Astrocyte (in vitro differentiated cells and primary cell): ENCODE results near the gene SLC6A2. TPM values are rescaled to one million over a fixed set of nuclear protein-coding genes. Genes with fewer than 3 reads are reported as not detected.
A peak's percentile ranks its signal among the peaks of the same experiment; 100 is the strongest.

ENCODE experiments used
- DNase-seq: peaks from one replicate; pipeline ENCODE4 v3.0.0-alpha.2; 2010; ENCODE audit warnings: low read depth
- FAIRE-seq: peaks from 2 replicates; lab custom pipeline; 2011; peaks lifted over from hg19 to GRCh38; lab: Jason Lieb, UNC
- H2AFZ ChIP-seq: 2 replicates; pipeline ENCODE4 v1.6.0; 2012; ENCODE audit warnings: low read depth, low read length, inconsistent platforms
- H3K27ac ChIP-seq: 2 replicates; pipeline ENCODE4 v1.5.1; 2011; ENCODE audit warnings: low read depth, low read length, inconsistent platforms
- H3K27me3 ChIP-seq: 2 replicates; pipeline ENCODE4 v1.6.0; 2011; ENCODE audit warnings: low read length, inconsistent platforms; ENCODE audit not compliant: insufficient read depth
- H3K36me3 ChIP-seq: 2 replicates; pipeline ENCODE4 v1.5.1; 2011; ENCODE audit warnings: low read length, inconsistent platforms; ENCODE audit not compliant: insufficient read depth
- H3K4me1 ChIP-seq: 2 replicates; pipeline ENCODE4 v1.5.1; 2011; ENCODE audit warnings: low read length, inconsistent platforms; ENCODE audit not compliant: insufficient read depth
- H3K4me2 ChIP-seq: 2 replicates; pipeline ENCODE4 v1.6.0; 2012; ENCODE audit warnings: low read length, inconsistent platforms
- H3K4me3 ChIP-seq: 2 replicates; pipeline ENCODE4 v1.5.1; 2011; ENCODE audit warnings: low read depth, mild to moderate bottlenecking, low read length, inconsistent platforms; ENCODE audit not compliant: insufficient read depth
- H3K79me2 ChIP-seq: 2 replicates; pipeline ENCODE4 v1.6.0; 2012; ENCODE audit warnings: mild to moderate bottlenecking, low read length, inconsistent platforms; ENCODE audit not compliant: insufficient read depth
- H3K9ac ChIP-seq: 2 replicates; pipeline ENCODE4 v1.6.0; 2012; ENCODE audit warnings: mild to moderate bottlenecking, low read length, inconsistent platforms
- H3K9me3 ChIP-seq: 2 replicates; pipeline ENCODE4 v1.5.1; 2012; ENCODE audit warnings: low read depth, mild to moderate bottlenecking, low read length, inconsistent platforms; ENCODE audit not compliant: insufficient read depth
- H4K20me1 ChIP-seq: 2 replicates; pipeline ENCODE4 v1.6.0; 2012; ENCODE audit warnings: low read length, inconsistent platforms; ENCODE audit not compliant: insufficient read depth
- H3K27ac Mint-ChIP-seq: one replicate; pipeline ENCODE4 v1.8.0; 2021; ENCODE audit warnings: mild to moderate bottlenecking, mixed read lengths; ENCODE audit not compliant: unreplicated experiment
- H3K27me3 Mint-ChIP-seq: one replicate; pipeline ENCODE4 v1.8.0; 2021; ENCODE audit warnings: low read depth, mixed read lengths; ENCODE audit not compliant: unreplicated experiment
- H3K36me3 Mint-ChIP-seq: one replicate; pipeline ENCODE4 v1.8.0; 2021; ENCODE audit warnings: low read depth, mixed read lengths; ENCODE audit not compliant: unreplicated experiment
- H3K4me1 Mint-ChIP-seq: one replicate; pipeline ENCODE4 v1.8.0; 2021; ENCODE audit warnings: low read depth, mixed read lengths; ENCODE audit not compliant: unreplicated experiment
- H3K4me3 Mint-ChIP-seq: one replicate; pipeline ENCODE4 v1.8.0; 2021; ENCODE audit warnings: mild to moderate bottlenecking, moderate library complexity, mixed read lengths; ENCODE audit not compliant: unreplicated experiment
- H3K9me3 Mint-ChIP-seq: one replicate; pipeline ENCODE4 v1.8.0; 2021; ENCODE audit warnings: mild to moderate bottlenecking, mixed read lengths; ENCODE audit not compliant: unreplicated experiment
- EZH2 ChIP-seq: IDR thresholded peaks from 2 replicates; pipeline ENCODE4 v1.6.1; 2012; ENCODE audit warnings: mild to moderate bottlenecking, low read length, inconsistent platforms; ENCODE audit not compliant: insufficient read depth
- total RNA-seq: library from RNA; stranded (reverse); gene quantifications from 2 replicates; pipeline ENCODE4 v1.2.1, GENCODE V29; 2021
- TF ChIP-seq, protein P1 (sequence below): IDR thresholded peaks from 2 replicates; pipeline ENCODE4 v1.5.1; 2011; ENCODE audit warnings: low read depth, mild to moderate bottlenecking, inconsistent platforms, low read length, moderate library complexity; ENCODE audit not compliant: insufficient read depth

The SLC6A2 gene
- total RNA-seq, 1 donor from 2014 or later, result not detected

DNA sequence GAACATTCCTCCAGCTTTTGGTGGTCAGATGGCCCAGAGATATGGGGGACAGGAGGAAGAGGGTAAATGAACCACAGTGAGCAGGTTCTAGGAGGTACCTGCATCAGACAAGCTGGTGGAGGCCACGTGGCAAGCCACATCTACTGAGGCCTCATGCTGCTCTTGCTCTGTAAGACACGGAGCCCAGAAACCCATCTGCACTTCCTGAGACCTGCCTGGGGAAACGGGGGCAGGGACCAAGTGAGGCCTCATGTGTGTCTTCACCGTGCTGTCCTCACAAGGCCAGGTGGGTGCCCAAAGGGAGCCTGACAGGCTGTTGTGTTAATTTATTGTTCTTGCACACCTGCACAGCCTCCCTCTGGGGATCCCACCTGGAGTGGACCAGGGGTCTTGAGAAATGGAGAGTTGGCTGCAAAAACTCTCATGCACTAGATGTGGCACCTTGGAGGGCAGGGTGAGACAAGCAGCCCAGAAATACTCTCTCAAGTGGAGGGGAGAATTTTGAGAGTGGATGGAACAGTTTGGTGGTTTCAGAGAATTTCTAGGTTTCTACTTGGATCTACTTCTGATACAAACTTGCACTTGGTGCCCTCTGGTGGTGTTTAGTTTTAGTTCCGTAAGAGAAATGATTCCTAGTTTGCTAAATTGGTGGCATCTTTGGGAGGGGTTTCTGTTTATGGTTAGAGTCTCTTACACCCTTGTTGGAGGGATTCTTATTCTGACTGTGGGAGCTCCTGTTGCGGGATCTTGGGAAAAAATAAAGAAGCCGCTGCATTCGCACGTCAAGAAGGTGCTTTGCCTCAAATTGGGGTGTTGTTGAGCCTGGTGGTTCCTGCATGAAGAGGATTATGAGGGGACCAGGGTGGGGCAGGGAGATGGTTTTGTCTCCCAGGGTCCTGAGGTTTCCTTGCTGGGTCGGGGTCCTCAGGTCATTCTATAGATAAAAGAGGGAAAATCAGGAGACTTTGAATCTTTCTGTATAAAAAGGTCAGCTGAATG is 47.5 kb downstream of the SLC6A2 start:
- peaks cover 5% of the 10 kb centered on the region for H3K4me1 Mint-ChIP-seq
- Histone ChIP-seq H4K20me1 (no peaks in the 10 kb centered on the region), H3K27ac (no peak overlapping the region), H3K4me3 (no peak overlapping the region), H3K36me3 (no peaks in the 10 kb centered on the region), H3K4me1 (no peaks in the 10 kb centered on the region), H3K79me2 (no peaks in the 10 kb centered on the region), H3K27me3 (peaks cover 3% of the 10 kb centered on the region), H3K4me2 (no peak overlapping the region), H3K9ac (no peak overlapping the region), H3K9me3 (no peaks in the 10 kb centered on the region), H2AFZ (no peak overlapping the region)
- no peak overlapping the region for H3K4me3 Mint-ChIP-seq
- H3K27ac Mint-ChIP-seq, result no peak overlapping the region
- no peaks in the 10 kb centered on the region for H3K36me3 Mint-ChIP-seq
- FAIRE-seq (peak; percentile 85), DNase-seq (peak; percentile 35)
- peaks cover 34% of the 10 kb centered on the region for H3K27me3 Mint-ChIP-seq
- H3K9me3 Mint-ChIP-seq, result no peaks in the 10 kb centered on the region
- no peak for TF ChIP-seq EZH2
- TF ChIP-seq, protein P1, sequence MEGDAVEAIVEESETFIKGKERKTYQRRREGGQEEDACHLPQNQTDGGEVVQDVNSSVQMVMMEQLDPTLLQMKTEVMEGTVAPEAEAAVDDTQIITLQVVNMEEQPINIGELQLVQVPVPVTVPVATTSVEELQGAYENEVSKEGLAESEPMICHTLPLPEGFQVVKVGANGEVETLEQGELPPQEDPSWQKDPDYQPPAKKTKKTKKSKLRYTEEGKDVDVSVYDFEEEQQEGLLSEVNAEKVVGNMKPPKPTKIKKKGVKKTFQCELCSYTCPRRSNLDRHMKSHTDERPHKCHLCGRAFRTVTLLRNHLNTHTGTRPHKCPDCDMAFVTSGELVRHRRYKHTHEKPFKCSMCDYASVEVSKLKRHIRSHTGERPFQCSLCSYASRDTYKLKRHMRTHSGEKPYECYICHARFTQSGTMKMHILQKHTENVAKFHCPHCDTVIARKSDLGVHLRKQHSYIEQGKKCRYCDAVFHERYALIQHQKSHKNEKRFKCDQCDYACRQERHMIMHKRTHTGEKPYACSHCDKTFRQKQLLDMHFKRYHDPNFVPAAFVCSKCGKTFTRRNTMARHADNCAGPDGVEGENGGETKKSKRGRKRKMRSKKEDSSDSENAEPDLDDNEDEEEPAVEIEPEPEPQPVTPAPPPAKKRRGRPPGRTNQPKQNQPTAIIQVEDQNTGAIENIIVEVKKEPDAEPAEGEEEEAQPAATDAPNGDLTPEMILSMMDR, result peak; percentile 54

DNA sequence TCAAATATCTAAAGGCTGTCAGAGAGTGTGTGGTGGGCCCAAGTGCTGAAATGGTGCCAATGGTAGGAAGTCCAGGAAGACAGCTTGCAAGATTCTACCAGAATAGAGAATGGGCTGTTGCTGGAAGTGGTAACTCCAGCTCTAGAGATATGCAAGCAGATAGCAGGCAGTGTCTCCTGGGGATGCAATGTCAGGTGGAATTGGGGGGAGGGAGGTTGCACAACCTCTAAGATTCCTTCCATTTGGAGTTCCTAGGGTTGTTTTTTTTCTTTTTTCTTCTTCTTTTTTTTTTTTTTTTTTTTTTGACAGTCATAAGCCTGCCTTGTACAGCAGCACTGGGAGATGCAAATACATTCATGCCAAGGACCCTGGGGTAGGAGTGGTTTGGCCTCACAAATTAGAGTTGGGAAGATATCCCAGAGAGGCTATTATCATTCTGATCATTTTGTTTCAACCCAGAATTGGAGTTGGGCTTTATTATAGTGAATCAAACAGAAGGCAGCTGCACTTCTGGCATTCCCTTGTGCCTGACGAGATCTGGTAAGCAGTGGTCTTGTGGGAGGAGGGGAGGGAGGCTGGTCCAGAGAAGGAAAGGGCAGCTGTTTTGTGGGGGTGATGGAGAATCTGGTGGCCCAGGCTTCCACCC is 51.1 kb downstream of the SLC6A2 start:
- Mint-ChIP-seq H3K27me3 (peaks cover 48% of the 10 kb centered on the region), H3K36me3 (no peaks in the 10 kb centered on the region), H3K9me3 (no peaks in the 10 kb centered on the region), H3K4me3 (no peak overlapping the region), H3K27ac (no peak overlapping the region), H3K4me1 (no peaks in the 10 kb centered on the region)
- no peak for FAIRE-seq
- DNase-seq, result no peak
- Histone ChIP-seq H3K4me3 (no peak overlapping the region), H2AFZ (no peak overlapping the region), H3K9me3 (no peaks in the 10 kb centered on the region), H3K9ac (no peak overlapping the region), H3K27me3 (peaks cover 3% of the 10 kb centered on the region), H3K27ac (no peak overlapping the region), H3K36me3 (no peaks in the 10 kb centered on the region), H3K4me1 (no peaks in the 10 kb centered on the region), H4K20me1 (no peaks in the 10 kb centered on the region), H3K79me2 (no peaks in the 10 kb centered on the region), H3K4me2 (no peak overlapping the region)
- TF ChIP-seq, protein P1, result no peak
- TF ChIP-seq EZH2, result no peak
